Adrenal gland (tissue), 12 donors: ENCODE data around the gene CCKAR. TPM values are rescaled to one million over a fixed set of nuclear protein-coding genes. Genes with fewer than 3 reads are reported as not detected.

Source experiments
- DNase-seq, 7 donors: peaks; one replicate each; pipeline ENCODE4 v3.0.0-alpha.2; 2019 to 2020
- H3K27ac ChIP-seq, 5 donors: fragments of 200-600 bp; sonication (generic) in 4 of 5; 1 replicate in 3 of 5; 2 replicates in 2 of 5; pipeline versions ENCODE4 v1.5.1 to v1.8.0; 2016 to 2020; ENCODE audit warnings: mild to moderate bottlenecking in 1 of 5
- H3K27me3 ChIP-seq: fragments of 200-600 bp; 2 replicates; pipeline ENCODE4 v1.8.0; 2021
- H3K36me3 ChIP-seq, 2 donors: fragments of 200-600 bp; replicated peaks in 1 of 2; 1 replicate in 1 of 2; 2 replicates in 1 of 2; pipeline versions ENCODE4 v1.5.1 to v1.8.0; 2018 to 2022
- H3K4me1 ChIP-seq, 2 donors: fragments of 200-600 bp; replicated peaks in 1 of 2; 1 replicate in 1 of 2; 2 replicates in 1 of 2; pipeline versions ENCODE4 v1.5.1 to v1.8.0; 2018 to 2021
- H3K4me3 ChIP-seq, 4 donors: fragments of 200-600 bp; sonication (generic) in 3 of 4; one replicate each; pipeline ENCODE4 v1.5.1; 2016 to 2018
- H3K9me3 ChIP-seq, 3 donors: fragments of 200-600 bp; sonication (generic) in 1 of 3; replicated peaks in 1 of 3; 1 replicate in 2 of 3; 2 replicates in 1 of 3; pipeline versions ENCODE4 v1.5.1 to v1.8.0; 2016 to 2021
- CTCF ChIP-seq, 6 experiments: fragments of 450-650 bp in 4 of 6; fragments of 200-600 bp in 2 of 6; sonication (generic) in 1 of 6; IDR thresholded peaks; 1 replicate in 5 of 6; 2 replicates in 1 of 6; pipeline versions ENCODE4 v1.5.1 to v1.8.0; 2016 to 2021; ENCODE audit warnings: antibody characterized with exemption in 6 of 6, mild to moderate bottlenecking in 2 of 6, moderate library complexity in 1 of 6
- POLR2A ChIP-seq, 2 donors: fragments of 450-650 bp; IDR thresholded peaks; one replicate each; pipeline ENCODE4 v1.6.1; 2017; ENCODE audit warnings: antibody characterized with exemption in 2 of 2, mild to moderate bottlenecking in 2 of 2, moderate library complexity in 1 of 2
- WGBS, 4 donors: extraction: QIAGEN DNeasy Blood & Tissue Kit in 2 of 4; methylation state at CpG; one replicate each; pipeline versions ENCODE4 v1.1.5 to v1.1.7; 2013 to 2017; 5-methylcytosine and 5-hydroxymethylcytosine counted together
- intact Hi-C, 2 donors: fragments of 100-400 bp; cut with DNase I; formaldehyde crosslinking; loops; one replicate each; pipeline versions ENCODE4 v1.14.1 to v1.15.0; 2022 to 2023
- polyA plus RNA-seq, 3 donors: library from polyadenylated mRNA; stranded (reverse); fragments of 200-250 nt in 2 of 3; fragments of 350-450 nt in 1 of 3; fragmentation: Illumina TruSeq in 1 of 3; extraction: RNeasy Lipid Tissue Mini Kit (QIAGEN cat#74804) in 1 of 3; gene quantifications; one replicate each; pipeline ENCODE4 v1.2.3, GENCODE V29; 2013 to 2014
- total RNA-seq, 9 donors: library from RNA; depleted of rRNA in 4 of 9; stranded (reverse); fragments of >200 nt in 4 of 9; fragments of 120-200 nt in 1 of 9; fragmentation: NEBNext Ultra II Directional in 1 of 9; extraction: Animal tissue kit (Norgen Biotek cat#: 25700) in 1 of 9; gene quantifications; one replicate each; pipeline versions ENCODE4 v1.1.0 to v1.2.4, GENCODE V29; 2013 to 2023
- donor health status: healthy with polysubstance abuse.
- donor health status: Bipolar disorder and iron deficiency.
- donor health status: DM: yes; HTN: yes; CAD: no.
- donor health status: DM: no; HTN: no; CAD: no.
- donor health status: DM: no; HTN: no; CAD: no.
- donor health status: DM: yes; HTN: yes; CAD: no.

Gene CCKAR
- total and polyA plus RNA-seq, 12 donors, result 0.11 to 0.61 TPM; not detected in 10

GRCh38 chr4:26455571-26455970 is 34.7 kb downstream of the CCKAR start:
- no peak for TF ChIP-seq POLR2A (IDR thresholded peaks at IDR 0.05)
- TF ChIP-seq CTCF (IDR thresholded peaks at IDR 0.05), result no peak
- Histone ChIP-seq H3K36me3 (no peaks in the 10 kb centered on the region), H3K4me1 (no peaks in the 10 kb centered on the region), H3K27me3 (no peaks in the 10 kb centered on the region), H3K4me3 (no peak overlapping the region), H3K27ac (no peak overlapping the region), H3K9me3 (no peaks in the 10 kb centered on the region)
- WGBS, 4 donors, result 66 to 78% (median 74%) methylated on average over 2 of the region's 2 CpGs
- intact Hi-C loops, result loop anchor here in 1 of 2 donors (10.0 kb wide), 2 partner anchors 269 to 559 kb away; no protein-coding TSS in a partner anchor
- DNase-seq, result no peak

GRCh38 chr4:26454961-26455360 is 35.3 kb downstream of the CCKAR start:
- WGBS, 4 donors, result 92 to 97% (median 95%) methylated on average over 3 of the region's 3 CpGs
- H3K27me3 ChIP-seq, result no peaks in the 10 kb centered on the region
- no peak overlapping the region for H3K27ac ChIP-seq
- H3K4me3 ChIP-seq, result no peak overlapping the region
- DNase-seq, result no peak
- H3K36me3 ChIP-seq, result no peaks in the 10 kb centered on the region
- no peaks in the 10 kb centered on the region for H3K4me1 ChIP-seq
- TF ChIP-seq CTCF (IDR thresholded peaks at IDR 0.05), result no peak
- TF ChIP-seq POLR2A (IDR thresholded peaks at IDR 0.05), result no peak
- intact Hi-C loops, result loop anchor here (5.0 to 10.0 kb wide), 3 partner anchors 270 to 560 kb away; no protein-coding TSS in a partner anchor
- no peaks in the 10 kb centered on the region for H3K9me3 ChIP-seq

GRCh38 chr4:26452565-26453531 is 37.4 kb downstream of the CCKAR start:
- WGBS, 4 donors, result 71 to 74% (median 72%) methylated on average over 15 of the region's 15 CpGs
- DNase-seq, result no peak
- intact Hi-C loops, result loop anchor here (5.0 to 10.0 kb wide), 3 partner anchors 272 to 562 kb away; no protein-coding TSS in a partner anchor

More at GRCh38 chr4:26452565-26453531, 37.4 kb downstream of the CCKAR start:
- H3K4me3 ChIP-seq, result no peak overlapping the region
- H3K27ac ChIP-seq, result no peak overlapping the region
- no peaks in the 10 kb centered on the region for H3K27me3 ChIP-seq
- H3K36me3 ChIP-seq, result no peaks in the 10 kb centered on the region
- no peak for TF ChIP-seq POLR2A (IDR thresholded peaks at IDR 0.05)
- TF ChIP-seq CTCF (IDR thresholded peaks at IDR 0.05), result no peak
- no peaks in the 10 kb centered on the region for H3K4me1 ChIP-seq
- no peaks in the 10 kb centered on the region for H3K9me3 ChIP-seq
